Progenitor cell of endocrine pancreas (in vitro differentiated cells): Measurements from ENCODE around the gene CHAF1B. TPM values are rescaled to one million over a fixed set of nuclear protein-coding genes. Genes with fewer than 3 reads are reported as not detected.
A peak's percentile ranks its signal among the peaks of the same experiment; 100 is the strongest.
"Not testable (repeated sequence)": the region's sequence is repeated elsewhere in the genome, so short reads cannot be mapped to it uniquely, and the experiment has no call there.

Source experiments
- DNase-seq: peaks from one replicate; pipeline ENCODE4 v3.0.0; 2021; ENCODE audit warnings: low spot score; ENCODE audit not compliant: unreplicated experiment
- H3K27ac Mint-ChIP-seq: 2 replicates; pipeline ENCODE4 v1.8.0; 2021; ENCODE audit warnings: mild to moderate bottlenecking, moderate library complexity, mixed read lengths
- H3K27me3 Mint-ChIP-seq: 2 replicates; pipeline ENCODE4 v1.8.0; 2021; ENCODE audit warnings: mixed read lengths
- H3K36me3 Mint-ChIP-seq: 2 replicates; pipeline ENCODE4 v1.8.0; 2022; ENCODE audit warnings: mixed read lengths; ENCODE audit not compliant: insufficient read depth
- H3K4me1 Mint-ChIP-seq: 2 replicates; pipeline ENCODE4 v1.8.0; 2021; ENCODE audit warnings: low read depth, mixed read lengths
- H3K4me3 Mint-ChIP-seq: 2 replicates; pipeline ENCODE4 v1.8.0; 2021; ENCODE audit warnings: low read depth, mild to moderate bottlenecking, moderate library complexity, mixed read lengths
- H3K9me3 Mint-ChIP-seq: 2 replicates; pipeline ENCODE4 v1.8.0; 2021; ENCODE audit warnings: low read depth, mixed read lengths
- CTCF ChIP-seq: fragments of 200-600 bp; sonication (generic); IDR thresholded peaks from one replicate; pipeline ENCODE4 v1.5.0; 2021; ENCODE audit warnings: antibody characterized with exemption, mild to moderate bottlenecking; ENCODE audit not compliant: unreplicated experiment
- total RNA-seq: library from RNA; stranded (reverse); gene quantifications from 2 replicates; pipeline ENCODE4 v1.2.1, GENCODE V29; 2021

Gene CHAF1B
- total RNA-seq, 1 donor from 2014 or later = 9.1 TPM

GRCh38 chr21:36397606-36398005 is 12.4 kb downstream of the CHAF1B start:
- Mint-ChIP-seq H3K4me1 (no peaks in the 10 kb centered on the region), H3K9me3 (no peaks in the 10 kb centered on the region), H3K27me3 (no peaks in the 10 kb centered on the region), H3K4me3 (no peak overlapping the region), H3K36me3 (peaks cover 15% of the 10 kb centered on the region), H3K27ac (no peak overlapping the region)
- TF ChIP-seq CTCF = no peak
- no peak for DNase-seq

DNA sequence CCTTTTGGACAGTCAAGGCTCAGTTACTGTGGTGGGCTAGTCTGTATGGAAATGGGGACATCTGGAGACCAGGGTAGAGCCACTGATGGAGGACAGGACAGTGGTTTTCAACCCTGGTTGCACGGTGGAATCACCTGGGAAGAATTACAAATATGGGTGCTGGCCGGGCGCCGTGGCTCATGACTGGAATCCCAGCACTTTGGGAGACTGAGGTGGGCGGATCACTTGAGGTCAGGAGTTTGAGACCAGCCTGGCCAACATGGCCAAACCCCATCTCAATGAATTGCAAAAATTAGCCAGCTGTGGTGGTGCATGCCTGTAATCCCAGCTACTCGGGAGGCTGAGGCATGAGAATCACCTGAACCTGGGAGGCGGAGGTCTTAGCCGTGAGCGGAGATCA is 14.5 kb downstream of the CHAF1B start:
- DNase-seq, H3K27me3 Mint-ChIP-seq, H3K9me3 Mint-ChIP-seq, H3K4me1 Mint-ChIP-seq, H3K4me3 Mint-ChIP-seq, H3K27ac Mint-ChIP-seq, H3K36me3 Mint-ChIP-seq: not testable (repeated sequence)

- no peak for TF ChIP-seq CTCF
- peaks cover 9% of the 10 kb centered on the region for H3K36me3 Mint-ChIP-seq
These were observed 15.5 kb downstream of the CHAF1B start for GRCh38 chr21:36400719-36401118.

DNA sequence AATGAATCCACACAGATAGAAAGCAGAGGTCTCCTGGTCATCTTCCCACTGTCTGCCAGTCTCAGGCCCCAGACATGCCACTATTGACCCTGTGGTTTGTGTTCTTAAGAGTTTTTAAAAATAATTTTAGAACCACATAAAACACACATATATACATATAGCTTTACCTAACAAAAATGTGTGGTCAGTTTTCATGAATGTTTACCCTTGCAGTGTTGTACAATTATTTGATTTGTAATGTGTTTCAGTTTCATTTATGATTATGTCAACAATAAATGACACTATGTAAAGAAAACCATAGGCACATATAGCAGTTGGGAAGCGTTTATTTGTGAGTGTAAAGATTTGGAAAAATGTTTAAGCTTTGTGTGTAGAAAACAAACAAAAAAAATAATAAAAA is 17.1 kb downstream of the CHAF1B start:
- no peak for DNase-seq
- Mint-ChIP-seq H3K36me3 (peaks cover 9% of the 10 kb centered on the region), H3K9me3 (no peaks in the 10 kb centered on the region)

More at GRCh38 chr21:36400719-36401118, 15.5 kb downstream of the CHAF1B start:
- no peak for DNase-seq
- H3K27ac Mint-ChIP-seq = no peak overlapping the region
- H3K9me3 Mint-ChIP-seq = no peaks in the 10 kb centered on the region
- H3K4me3 Mint-ChIP-seq = no peak overlapping the region
- no peaks in the 10 kb centered on the region for H3K4me1 Mint-ChIP-seq
- no peaks in the 10 kb centered on the region for H3K27me3 Mint-ChIP-seq

GRCh38 chr21:36403713-36404112 is 18.5 kb downstream of the CHAF1B start:
- DNase-seq = no peak
- H3K27ac Mint-ChIP-seq = no peak overlapping the region
- no peak overlapping the region for H3K4me3 Mint-ChIP-seq
- TF ChIP-seq CTCF = no peak
- peaks cover 11% of the 10 kb centered on the region for H3K36me3 Mint-ChIP-seq
- no peaks in the 10 kb centered on the region for H3K27me3 Mint-ChIP-seq
- H3K4me1 Mint-ChIP-seq = no peaks in the 10 kb centered on the region
- no peaks in the 10 kb centered on the region for H3K9me3 Mint-ChIP-seq

More for the DNA sequence above, 17.1 kb downstream of the CHAF1B start:
- Mint-ChIP-seq H3K27ac (no peak overlapping the region), H3K27me3 (no peaks in the 10 kb centered on the region), H3K4me1 (no peaks in the 10 kb centered on the region), H3K4me3 (no peak overlapping the region)
- no peak for TF ChIP-seq CTCF

DNA sequence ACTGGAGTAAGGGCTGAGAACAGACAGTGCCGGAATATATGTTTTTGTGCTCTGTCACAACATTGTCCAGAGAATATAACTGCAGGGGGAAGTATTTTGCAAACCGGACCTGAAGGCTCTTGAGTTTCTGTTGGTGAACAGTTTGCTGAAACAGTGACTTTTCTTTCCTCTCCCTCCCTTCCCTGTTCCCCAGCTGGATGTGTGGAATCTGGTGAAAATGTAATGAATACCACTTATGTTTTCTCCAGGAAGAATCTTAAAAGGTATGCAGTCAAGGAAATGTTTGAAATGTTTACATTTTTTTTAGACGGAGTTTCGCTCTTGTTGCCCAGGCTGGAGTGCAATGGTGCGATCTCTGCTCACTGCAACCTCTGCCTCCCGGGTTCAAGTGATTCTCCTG is 23.4 kb downstream of the CHAF1B start:
- H3K9me3 Mint-ChIP-seq = no peaks in the 10 kb centered on the region

More for the DNA sequence above, 23.4 kb downstream of the CHAF1B start:
- Mint-ChIP-seq H3K36me3 (peaks cover 20% of the 10 kb centered on the region), H3K27me3 (no peaks in the 10 kb centered on the region), H3K4me1 (no peaks in the 10 kb centered on the region), H3K27ac (peak overlapping the region; percentile 60), H3K4me3 (no peak overlapping the region)
- no peak for DNase-seq
- no peak for TF ChIP-seq CTCF
